Measurements from ENCODE around the gene MRPL23.

DNA sequence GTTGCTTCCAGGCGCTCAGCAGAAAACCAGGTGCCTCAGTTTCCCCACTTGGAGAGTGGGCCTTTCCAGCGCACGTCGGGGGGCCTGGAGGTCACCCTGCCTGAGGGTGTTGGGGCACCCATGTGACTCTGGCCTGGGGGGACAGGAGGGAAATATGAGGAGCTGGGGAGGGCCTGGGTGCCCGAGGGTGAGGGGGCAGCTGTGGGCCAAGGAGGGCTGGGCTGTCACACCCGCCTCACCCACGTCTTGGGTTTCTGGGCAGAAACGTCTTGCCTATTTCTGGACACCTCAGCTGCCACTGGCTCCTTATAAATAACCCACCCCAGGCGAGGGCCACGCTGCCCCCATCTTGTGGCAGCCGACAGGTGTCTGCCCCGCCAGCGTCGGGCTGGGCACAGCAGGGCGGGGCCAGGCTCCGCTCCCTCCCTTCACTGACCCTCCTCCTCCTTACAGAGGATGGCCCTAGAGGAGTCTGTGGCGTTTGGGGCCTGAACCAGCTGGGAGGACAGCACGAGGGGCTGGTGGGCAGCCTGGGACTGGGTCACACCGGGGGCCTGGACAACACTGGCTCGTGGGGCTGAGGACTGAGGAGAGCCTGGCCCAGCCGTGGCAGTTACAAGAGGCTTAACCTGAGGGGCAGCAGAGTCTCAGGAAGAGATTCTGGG lies 26.1 kb upstream of the MRPL23 start:
- TF ChIP-seq, protein P1, sequence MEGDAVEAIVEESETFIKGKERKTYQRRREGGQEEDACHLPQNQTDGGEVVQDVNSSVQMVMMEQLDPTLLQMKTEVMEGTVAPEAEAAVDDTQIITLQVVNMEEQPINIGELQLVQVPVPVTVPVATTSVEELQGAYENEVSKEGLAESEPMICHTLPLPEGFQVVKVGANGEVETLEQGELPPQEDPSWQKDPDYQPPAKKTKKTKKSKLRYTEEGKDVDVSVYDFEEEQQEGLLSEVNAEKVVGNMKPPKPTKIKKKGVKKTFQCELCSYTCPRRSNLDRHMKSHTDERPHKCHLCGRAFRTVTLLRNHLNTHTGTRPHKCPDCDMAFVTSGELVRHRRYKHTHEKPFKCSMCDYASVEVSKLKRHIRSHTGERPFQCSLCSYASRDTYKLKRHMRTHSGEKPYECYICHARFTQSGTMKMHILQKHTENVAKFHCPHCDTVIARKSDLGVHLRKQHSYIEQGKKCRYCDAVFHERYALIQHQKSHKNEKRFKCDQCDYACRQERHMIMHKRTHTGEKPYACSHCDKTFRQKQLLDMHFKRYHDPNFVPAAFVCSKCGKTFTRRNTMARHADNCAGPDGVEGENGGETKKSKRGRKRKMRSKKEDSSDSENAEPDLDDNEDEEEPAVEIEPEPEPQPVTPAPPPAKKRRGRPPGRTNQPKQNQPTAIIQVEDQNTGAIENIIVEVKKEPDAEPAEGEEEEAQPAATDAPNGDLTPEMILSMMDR (IDR thresholded peaks at IDR 0.05): no peak
- TF ChIP-seq POLR2A (IDR thresholded peaks at IDR 0.05): no peak

All from body of pancreas (tissue), 4 donors.